Mucosa of descending colon (tissue), 3 donors: ENCODE results near the gene FNBP1L. TPM values are rescaled to one million over a fixed set of nuclear protein-coding genes. Genes with fewer than 3 reads are reported as not detected.

Source experiments
- ATAC-seq: fragments of 200-7000 bp; cut with Tn5 transposase; one replicate; pipeline ENCODE4 v1.9.1; 2020; ENCODE audit warnings: mild to moderate bottlenecking, moderate library complexity
- DNase-seq, 3 donors: peaks; one replicate each; pipeline ENCODE4 v3.0.0-alpha.2; 2020
- H3K36me3 ChIP-seq: fragments of 200-600 bp; one replicate; pipeline ENCODE4 v1.8.0; 2021; ENCODE audit warnings: low read depth, mild to moderate bottlenecking
- H3K4me1 ChIP-seq: fragments of 200-600 bp; one replicate; pipeline ENCODE4 v1.8.0; 2021; ENCODE audit warnings: low read depth, mild to moderate bottlenecking
- H3K4me3 ChIP-seq: fragments of 200-600 bp; one replicate; pipeline ENCODE4 v1.8.0; 2021; ENCODE audit warnings: mild to moderate bottlenecking
- H3K9me3 ChIP-seq: fragments of 200-600 bp; one replicate; pipeline ENCODE4 v1.8.0; 2021; ENCODE audit warnings: mild to moderate bottlenecking
- intact Hi-C, 2 donors: fragments of 100-400 bp; cut with DNase I in 1 of 2; cut with micrococcal nuclease in 1 of 2; formaldehyde crosslinking; loops; one replicate each; pipeline versions ENCODE4 v1.11.0 to v1.11.1; 2022; cut with DNase I, micrococcal nuclease
- total RNA-seq, 3 donors: library from RNA; stranded (reverse); fragmentation: NEBNext Ultra II Directional in 2 of 3; extraction: Animal tissue kit (Norgen Biotek cat#: 25700) in 2 of 3; gene quantifications; one replicate each; pipeline versions ENCODE4 v1.2.1 to v1.2.4, GENCODE V29; 2021 to 2023
- TF ChIP-seq, protein P1 (sequence below): fragments of 200-600 bp; IDR thresholded peaks from one replicate; pipeline ENCODE4 v1.8.0; 2022; ENCODE audit warnings: antibody characterized with exemption, mild to moderate bottlenecking
- donor health status: DM: no; HTN: no; CAD: no; lungs with moderate emphysema.
- donor health status: DM: no; HTN: no; CAD: no.
- donor health status: DM: no; HTN: yes; CAD: no.

The FNBP1L gene
- total RNA-seq, 3 donors from 2014 or later, result 32.7 to 49.1 (median 44.4) TPM

DNA sequence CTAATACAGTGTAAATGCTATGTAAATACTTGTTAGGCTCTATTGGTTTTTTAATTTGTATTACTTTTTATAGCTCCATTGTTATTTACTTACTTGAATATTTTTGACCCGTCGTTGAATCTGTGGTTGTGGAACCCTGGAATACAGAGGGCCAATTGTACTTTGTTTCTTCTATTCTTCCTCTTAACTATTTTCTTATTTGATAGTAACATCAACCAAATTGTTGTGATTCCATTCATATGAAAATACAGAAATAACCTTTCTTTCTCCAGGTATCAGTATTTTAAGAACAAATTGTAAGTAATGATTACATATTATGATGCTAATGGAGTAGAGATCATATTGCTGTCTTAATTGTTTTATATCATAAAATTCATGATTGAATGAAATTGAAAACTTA lies 73.7 kb downstream of the FNBP1L start:
- ATAC-seq (no peak), DNase-seq (no peak)
- intact Hi-C loops, result no loop called here
- Histone ChIP-seq H3K4me3 (no peak overlapping the region), H3K9me3 (no peaks in the 10 kb centered on the region), H3K36me3 (no peaks in the 10 kb centered on the region), H3K4me1 (peaks cover 18% of the 10 kb centered on the region)
- TF ChIP-seq, protein P1, sequence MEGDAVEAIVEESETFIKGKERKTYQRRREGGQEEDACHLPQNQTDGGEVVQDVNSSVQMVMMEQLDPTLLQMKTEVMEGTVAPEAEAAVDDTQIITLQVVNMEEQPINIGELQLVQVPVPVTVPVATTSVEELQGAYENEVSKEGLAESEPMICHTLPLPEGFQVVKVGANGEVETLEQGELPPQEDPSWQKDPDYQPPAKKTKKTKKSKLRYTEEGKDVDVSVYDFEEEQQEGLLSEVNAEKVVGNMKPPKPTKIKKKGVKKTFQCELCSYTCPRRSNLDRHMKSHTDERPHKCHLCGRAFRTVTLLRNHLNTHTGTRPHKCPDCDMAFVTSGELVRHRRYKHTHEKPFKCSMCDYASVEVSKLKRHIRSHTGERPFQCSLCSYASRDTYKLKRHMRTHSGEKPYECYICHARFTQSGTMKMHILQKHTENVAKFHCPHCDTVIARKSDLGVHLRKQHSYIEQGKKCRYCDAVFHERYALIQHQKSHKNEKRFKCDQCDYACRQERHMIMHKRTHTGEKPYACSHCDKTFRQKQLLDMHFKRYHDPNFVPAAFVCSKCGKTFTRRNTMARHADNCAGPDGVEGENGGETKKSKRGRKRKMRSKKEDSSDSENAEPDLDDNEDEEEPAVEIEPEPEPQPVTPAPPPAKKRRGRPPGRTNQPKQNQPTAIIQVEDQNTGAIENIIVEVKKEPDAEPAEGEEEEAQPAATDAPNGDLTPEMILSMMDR, result no peak

GRCh38 chr1:93522721-93523120 lies 74.8 kb downstream of the FNBP1L start:
- TF ChIP-seq, protein P1, result no peak
- Histone ChIP-seq H3K4me1 (peaks cover 16% of the 10 kb centered on the region), H3K36me3 (no peaks in the 10 kb centered on the region), H3K9me3 (no peaks in the 10 kb centered on the region), H3K4me3 (no peak overlapping the region)
- no peak for ATAC-seq
- DNase-seq, result no peak
- intact Hi-C loops, result no loop called here

- ATAC-seq (no peak), DNase-seq (no peak)
- Histone ChIP-seq H3K4me1 (no peaks in the 10 kb centered on the region), H3K4me3 (no peak overlapping the region), H3K36me3 (no peaks in the 10 kb centered on the region), H3K9me3 (no peaks in the 10 kb centered on the region)
- intact Hi-C loops, result no loop called here
- TF ChIP-seq, protein P1, result no peak
These were observed 77.5 kb downstream of the FNBP1L start for GRCh38 chr1:93525431-93525830.

- Histone ChIP-seq H3K36me3 (no peaks in the 10 kb centered on the region), H3K9me3 (no peaks in the 10 kb centered on the region), H3K4me1 (no peaks in the 10 kb centered on the region), H3K4me3 (no peak overlapping the region)
- intact Hi-C loops, result no loop called here
- TF ChIP-seq, protein P1, result no peak
- DNase-seq (no peak), ATAC-seq (no peak)
These were observed 78.5 kb downstream of the FNBP1L start for GRCh38 chr1:93526431-93526830.

DNA sequence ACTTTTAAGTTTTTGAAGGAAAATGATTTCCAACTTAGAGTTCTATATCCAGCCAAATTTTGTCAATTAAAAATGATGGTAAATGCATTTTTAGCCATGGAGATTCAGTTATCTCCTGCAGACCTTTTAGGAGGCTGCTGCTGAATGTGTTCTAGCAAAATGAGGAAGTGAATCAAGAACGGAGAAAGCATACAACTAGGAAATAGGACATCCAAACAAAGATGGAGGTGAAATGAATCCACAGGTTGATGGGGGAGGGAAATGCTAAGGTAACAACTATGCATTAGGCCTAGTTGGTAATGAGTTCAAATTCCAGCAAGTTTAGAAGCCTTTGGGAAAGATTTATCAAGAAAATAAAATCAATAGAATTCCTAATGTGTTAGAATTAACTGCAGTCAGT lies 80.5 kb downstream of the FNBP1L start:
- intact Hi-C loops, result no loop called here
- no peak for ATAC-seq
- DNase-seq, result no peak

More for the DNA sequence above, 80.5 kb downstream of the FNBP1L start:
- TF ChIP-seq, protein P1, result no peak
- H3K4me1 ChIP-seq, result no peaks in the 10 kb centered on the region
- no peaks in the 10 kb centered on the region for H3K9me3 ChIP-seq
- H3K4me3 ChIP-seq, result no peak overlapping the region
- H3K36me3 ChIP-seq, result no peaks in the 10 kb centered on the region
